Measurements from ENCODE around the gene KIF18A. TPM values are rescaled to one million over a fixed set of nuclear protein-coding genes. Genes with fewer than 3 reads are reported as not detected.

KIF18A gene
- total and polyA plus RNA-seq, 2 of the 8 experiments (the other 6 are each of a cell fraction or from before 2014, with no cell fraction given): 4.0 to 23.3 TPM

DNA sequence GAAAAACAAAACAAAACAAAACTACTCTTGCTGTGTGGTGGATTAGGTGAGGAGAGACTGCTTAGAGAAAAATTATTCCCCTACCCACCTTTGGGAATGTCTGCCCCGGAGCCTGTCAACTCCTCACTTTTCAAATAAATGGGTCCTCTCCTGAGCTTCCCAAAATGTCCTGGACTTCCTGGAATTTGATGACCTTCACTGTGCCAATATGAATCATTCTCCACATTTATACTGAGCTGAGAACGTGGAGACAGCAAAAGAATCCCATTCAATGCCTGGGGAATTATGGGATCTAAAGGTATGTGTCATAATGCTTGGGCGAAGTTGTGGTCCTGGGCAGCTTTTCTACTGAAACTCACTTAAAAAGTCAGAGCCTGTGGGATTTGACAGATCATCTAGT lies 136.8 kb downstream of the KIF18A start:
- Histone ChIP-seq H3K27me3 (replicated peaks in 1 of 4; ENCODE audit: control insufficient read depth in 3 of 4, extremely low read depth in 1 of 4, insufficient read depth in 3 of 4, low read length in 3 of 4) (no peaks in the 10 kb centered on the region), H2BK20ac (ENCODE audit: low read length) (no peak overlapping the region), H3K14ac (ENCODE audit: insufficient read length) (no peak overlapping the region), H4K8ac (ENCODE audit: extremely low read depth, insufficient read depth, low read length) (no peak overlapping the region), H3K4me2 (ENCODE audit: insufficient read depth in 1 of 2, low read depth in 2 of 2, low read length in 2 of 2) (no peak overlapping the region), H2BK120ac (replicated peaks; ENCODE audit: low read depth, low read length) (no peak overlapping the region), H3K9me3 (ENCODE audit: insufficient read depth in 2 of 2, low read depth in 1 of 2, low read length in 1 of 2) (no peaks in the 10 kb centered on the region), H4K20me1 (replicated peaks in 1 of 2; ENCODE audit: control insufficient read depth in 1 of 2, insufficient read depth in 2 of 2, low read length in 2 of 2) (no peaks in the 10 kb centered on the region), H3K23ac (ENCODE audit: insufficient read length) (no peak overlapping the region), H2BK12ac (ENCODE audit: low read depth, low read length) (no peak overlapping the region), H3K23me2 (ENCODE audit: low read depth, low read length) (no peaks in the 10 kb centered on the region), H3K4me1 (replicated peaks in 1 of 4; ENCODE audit: control insufficient read depth in 3 of 4, insufficient read depth in 4 of 4, low read length in 3 of 4) (peaks cover 0 to 5% (median under 1%) of the 10 kb centered on the region in 4 experiments; a peak in 3 of 7 replicates), H4K91ac (replicated peaks; ENCODE audit: insufficient read length, low read length) (no peak overlapping the region), H3K4ac (replicated peaks; ENCODE audit: insufficient read length, low read depth, low read length) (no peak overlapping the region), H2AK5ac (ENCODE audit: low read depth, low read length) (no peak overlapping the region), H3K27ac (ENCODE audit: low read depth, low read length) (no peak overlapping the region), H2BK15ac (ENCODE audit: low read length) (no peak overlapping the region), H3K79me2 (ENCODE audit: control insufficient read depth in 1 of 2, insufficient read depth in 2 of 2, low read length in 2 of 2) (no peaks in the 10 kb centered on the region), H3K56ac (replicated peaks; ENCODE audit: insufficient read length, low read depth, low read length) (no peak overlapping the region), H4K5ac (ENCODE audit: insufficient read length, low read depth, low read length) (no peak overlapping the region), H3K79me1 (ENCODE audit: low read depth, low read length) (no peaks in the 10 kb centered on the region), H3K18ac (ENCODE audit: extremely low read depth, low read length) (no peak overlapping the region), H2AFZ (ENCODE audit: low read length) (no peak overlapping the region), H2BK5ac (ENCODE audit: low read depth, low read length) (no peak overlapping the region), H3K36me3 (ENCODE audit: control insufficient read depth in 2 of 4, insufficient read depth in 4 of 4, low read length in 3 of 4) (no peaks in the 10 kb centered on the region), H3K9ac (replicated peaks in 1 of 4; ENCODE audit: extremely low read depth in 1 of 4, low read depth in 3 of 4, low read length in 3 of 4) (no peak overlapping the region), H3K4me3 (ENCODE audit: extremely low read depth in 1 of 4, insufficient read depth in 2 of 4, low read depth in 3 of 4, low read length in 4 of 4) (no peak overlapping the region)
- FAIRE-seq (no peak), DNase-seq (ENCODE audit: low read depth in 1 of 2, low spot score in 2 of 2) (no peak)
- TF ChIP-seq CBX5 (IDR thresholded peaks at IDR 0.05; ENCODE audit: low read depth, low read length): no peak
- TF ChIP-seq RNF2 (IDR thresholded peaks at IDR 0.05; ENCODE audit: borderline replicate concordance, low read depth, low read length, missing control alignments, poor library complexity, severe bottlenecking): no peak
- no peak for TF ChIP-seq E2F6 (IDR thresholded peaks at IDR 0.05)
- TF ChIP-seq ZNF274 (IDR thresholded peaks at IDR 0.05; ENCODE audit: borderline replicate concordance, extremely low read depth, low read length): no peak
- TF ChIP-seq RBBP5 (IDR thresholded peaks at IDR 0.05; ENCODE audit: borderline replicate concordance, low read depth, low read length): no peak
- TF ChIP-seq NRF1 (IDR thresholded peaks at IDR 0.05; ENCODE audit: low read depth, low read length): no peak
- no peak for TF ChIP-seq RFX5 (IDR thresholded peaks at IDR 0.05; ENCODE audit: borderline replicate concordance, low read depth, low read length)
- TF ChIP-seq SAP30 (IDR thresholded peaks at IDR 0.05; ENCODE audit: insufficient read depth, insufficient replicate concordance, low read length): no peak
- POLR2A ChIA-PET (ENCODE audit: partially characterized antibody): interaction anchor here (0.7 kb wide), 1 partner anchor 134 kb away, joined by 3 read pairs; no protein-coding TSS in a partner anchor
- WGBS, 2 experiments (ENCODE audit: extremely low coverage in 1 of 2, insufficient coverage in 1 of 2, insufficient read length in 1 of 2, insufficient replicate concordance in 2 of 2, low coverage in 1 of 2, low lambda C conversion rate in 2 of 2, missing lambda C conversion rate in 1 of 2): 86% methylated on average over 3 of the region's 3 CpGs; no CpG with 5 or more reads in 1 of the 2 experiments
- CTCF ChIA-PET (ENCODE audit: partially characterized antibody): no interaction called here
